ENCODE results near the gene PIGBOS1. TPM values are rescaled to one million over a fixed set of nuclear protein-coding genes. Genes with fewer than 3 reads are reported as not detected.

PIGBOS1 gene
- 4.8 and 11.5 TPM in 2 replicates for total RNA-seq

GRCh38 chr15:55318588-55319494, at the start of gene PIGBOS1, which contains the start of gene PIGB:
TSS of gene PIGBOS1 (minus strand) at chr15:55319123. CDS start at chr15:55317792, 1,331 bp downstream.
TSS of gene PIGB (plus strand) at chr15:55319222. CDS start at chr15:55319251, 29 bp downstream.

GRCh38 chr15:55289746-55290527, 29.0 kb downstream of the PIGBOS1 start, which contains the start of gene RAB27A:
TSS of gene RAB27A (minus strand) at chr15:55289813. CDS start at chr15:55234934, 54,879 bp downstream.

Other genes with a start within 250 kb of the PIGBOS1 start
- gene RSL24D1, start 122.2 kb downstream of the PIGBOS1 start, total RNA-seq, result 63.8 and 91.8 TPM in 2 replicates
- 12.1 and 22.3 TPM in 2 replicates for gene RAB27A, start 29.3 kb downstream of the PIGBOS1 start, total RNA-seq
- 15.7 and 18.8 TPM in 2 replicates for gene PIGB, start 99 bp upstream of the PIGBOS1 start, total RNA-seq
- 35.9 and 62.7 TPM in 2 replicates for gene CCPG1, start 89.2 kb upstream of the PIGBOS1 start, total RNA-seq
- gene PIERCE2, start 89.4 kb upstream of the PIGBOS1 start, total RNA-seq, result 1.2 TPM in 2 replicates
- 1.3 and 4.5 TPM in 2 replicates for gene DNAAF4, start 189.1 kb upstream of the PIGBOS1 start, total RNA-seq